HG03565 (cell line): Measurements from ENCODE around the gene OPCML.

Experiments
- ATAC-seq: cut with Tn5 transposase; IDR thresholded peaks from one replicate; pipeline ENCODE4 v1.9.1; 2021; ENCODE audit warnings: mild to moderate bottlenecking, moderate library complexity; ENCODE audit not compliant: unreplicated experiment

Gene OPCML

DNA sequence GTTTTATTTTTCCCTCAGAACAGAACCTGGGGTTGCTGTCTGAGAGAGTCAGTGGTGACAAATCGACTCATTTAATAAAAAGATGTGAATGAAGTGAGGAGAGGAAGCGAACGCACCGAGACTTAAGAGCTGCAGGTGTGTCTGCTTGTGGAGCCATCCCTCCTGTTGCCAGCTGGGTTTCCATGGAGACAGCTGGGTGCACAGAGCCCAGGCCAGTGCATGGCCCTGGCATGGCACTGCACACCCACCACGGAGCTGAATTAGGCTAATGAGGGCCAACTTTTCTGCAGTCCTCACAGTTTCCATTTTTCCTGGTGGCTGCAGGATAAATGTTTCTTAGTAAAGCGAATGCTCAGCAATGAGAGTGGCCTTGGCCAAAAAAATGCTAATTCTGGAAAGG is 750.2 kb downstream of the OPCML start:
- no peak for ATAC-seq

DNA sequence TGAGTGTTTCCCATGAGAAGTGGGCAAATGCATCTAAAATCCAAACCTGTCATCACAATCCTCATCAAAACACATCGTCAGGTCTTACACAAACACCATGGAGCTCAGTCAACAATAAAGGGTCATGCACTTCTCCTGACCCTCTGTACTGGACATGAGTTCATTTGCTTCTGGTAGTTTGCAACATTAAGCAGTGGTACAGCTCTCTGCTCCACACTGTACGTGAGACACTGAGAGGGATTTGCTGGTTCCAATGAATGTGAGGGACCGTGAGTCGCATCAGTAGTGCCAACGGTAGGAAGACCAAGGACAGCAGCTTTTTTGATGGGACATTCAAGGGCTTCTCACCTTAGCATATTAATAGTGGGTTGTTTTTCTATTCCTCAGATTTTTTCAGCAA is 752.3 kb downstream of the OPCML start:
- ATAC-seq = no peak

GRCh38 chr11:132779497-132779896 is 752.8 kb downstream of the OPCML start:
- ATAC-seq = no peak

DNA sequence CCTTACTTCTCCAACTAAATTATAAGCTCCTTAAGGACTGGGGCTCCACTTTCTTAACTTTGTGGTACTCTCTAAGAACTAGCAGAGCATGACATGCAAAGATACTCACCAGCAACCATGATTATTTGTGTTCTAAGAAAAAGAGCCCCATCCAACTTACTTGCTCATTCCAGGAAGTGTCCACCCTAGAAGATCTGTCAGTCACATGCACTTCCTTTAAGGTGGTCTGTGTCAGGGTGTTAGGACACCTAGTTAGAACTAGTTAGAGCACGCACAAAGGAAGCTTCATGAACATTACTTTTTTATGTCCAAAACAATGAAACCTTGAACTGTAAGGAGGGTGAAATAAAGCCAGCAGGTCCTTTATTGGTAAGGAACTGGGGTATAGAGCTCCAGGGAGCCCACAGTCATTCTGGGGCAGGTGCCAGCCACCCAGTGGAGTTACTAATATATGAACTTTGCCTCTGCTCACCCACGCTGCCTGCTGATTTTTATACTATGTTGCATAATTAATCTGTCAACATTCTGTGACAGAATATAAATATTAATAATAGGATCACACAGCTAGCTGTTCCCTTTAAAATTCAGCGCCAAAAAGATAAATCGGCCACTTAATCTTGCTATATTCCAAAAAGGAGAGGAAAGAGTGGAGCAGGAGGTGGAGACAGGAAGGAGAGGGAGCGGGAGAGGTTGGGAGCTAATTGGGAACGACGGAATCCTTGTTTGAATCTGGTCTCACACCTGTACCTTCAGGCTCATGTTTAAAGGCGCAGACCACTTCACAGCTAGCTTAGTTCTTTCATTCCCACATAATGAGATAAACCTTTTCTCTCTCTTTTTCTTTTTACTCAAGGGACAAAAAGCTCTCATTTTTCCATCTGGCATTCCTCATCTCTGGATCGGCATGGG is 755.0 kb downstream of the OPCML start:
- ATAC-seq = no peak

- no peak for ATAC-seq
Observed at GRCh38 chr11:132773751-132774150, 758.5 kb downstream of the OPCML start.

DNA sequence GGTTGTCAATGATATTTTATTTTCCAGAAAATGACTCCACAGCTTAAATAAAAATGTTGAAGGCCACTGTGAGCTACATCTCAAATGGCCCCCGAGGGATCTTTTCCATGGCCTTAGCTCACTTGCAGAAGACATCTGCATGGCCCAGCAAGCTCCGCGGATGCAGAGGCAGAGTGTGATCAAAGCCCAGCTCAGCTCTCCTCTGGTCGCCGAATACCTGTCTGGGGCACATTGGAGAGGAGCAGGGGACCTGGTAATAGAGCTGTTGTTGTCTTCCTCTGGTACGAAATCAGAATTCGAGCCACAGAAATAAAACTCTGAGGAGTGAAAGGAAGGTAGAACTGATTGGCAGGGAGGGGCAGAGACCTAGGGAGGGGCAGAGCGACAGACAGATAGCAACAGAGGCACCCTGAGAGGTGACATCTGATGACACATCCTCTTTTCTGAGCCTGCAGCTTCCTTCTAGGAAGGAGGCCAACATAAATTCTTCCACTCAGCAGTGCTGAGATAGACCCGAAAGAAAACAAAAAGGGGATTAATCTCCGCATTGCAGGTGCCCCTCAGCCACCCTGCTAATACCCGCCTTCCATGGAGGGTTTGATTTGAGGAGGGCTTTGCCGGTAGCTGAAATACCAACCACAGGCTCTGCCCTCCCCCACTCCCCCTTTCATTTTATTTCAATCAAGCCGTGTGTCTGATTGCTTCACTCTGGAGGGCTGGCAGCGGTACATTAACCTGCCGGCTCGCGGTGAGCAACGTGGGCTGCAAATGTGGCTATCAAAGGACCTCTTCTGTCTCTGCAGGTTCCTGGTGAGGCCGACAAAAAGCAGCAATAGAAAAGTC is 759.4 kb downstream of the OPCML start:
- no peak for ATAC-seq

DNA sequence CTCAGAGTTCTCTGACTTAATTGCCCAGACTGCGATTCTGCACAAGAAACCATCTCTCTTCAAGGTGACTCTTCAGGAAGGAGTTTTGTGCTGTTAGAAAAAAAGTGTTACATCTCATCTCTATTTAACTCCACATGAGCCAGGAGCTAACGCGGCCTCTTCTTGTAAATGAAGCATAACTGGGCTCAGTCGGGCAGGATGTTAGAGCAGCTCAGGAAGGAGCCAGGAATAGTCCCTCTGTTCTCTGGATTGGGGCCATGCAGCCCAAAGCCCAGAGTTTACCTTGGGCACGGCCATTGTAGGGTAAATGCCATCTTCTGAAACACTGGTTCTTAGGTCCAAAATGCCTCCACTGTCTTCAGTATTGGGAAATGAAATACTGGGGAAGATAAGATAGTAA is 760.6 kb downstream of the OPCML start:
- no peak for ATAC-seq

DNA sequence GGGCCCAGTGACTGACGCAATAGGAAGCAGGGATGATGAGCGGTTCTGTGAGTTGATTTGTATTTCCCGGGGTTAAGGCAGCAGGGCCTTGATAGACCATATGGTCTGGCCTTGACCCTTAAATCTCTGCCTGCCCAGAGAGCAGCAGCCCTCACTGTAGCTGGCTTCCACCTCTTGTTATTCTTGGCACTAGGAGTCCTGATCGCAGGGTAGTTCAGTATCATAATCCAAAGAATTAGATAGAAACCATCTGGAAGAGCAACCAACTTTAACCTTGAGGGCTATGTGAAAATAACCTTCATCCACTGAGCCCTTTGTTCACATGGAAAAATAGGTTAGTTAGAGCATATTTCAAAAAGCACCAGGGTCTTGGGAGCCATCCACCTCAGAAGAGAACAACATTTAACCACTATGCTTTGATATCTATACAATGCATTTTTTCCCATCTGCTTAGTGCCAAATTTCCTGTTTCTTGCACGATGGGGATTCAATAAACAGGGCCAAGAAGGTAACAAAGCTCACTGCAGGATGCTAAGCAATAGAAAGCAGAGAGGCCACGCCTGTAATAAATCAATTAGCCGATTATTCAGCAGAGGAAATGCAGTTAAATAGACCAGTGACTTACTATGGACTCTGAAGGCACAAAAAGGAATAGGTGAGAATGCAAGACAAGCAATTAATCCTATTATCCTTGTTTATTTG is 761.3 kb downstream of the OPCML start:
- no peak for ATAC-seq

DNA sequence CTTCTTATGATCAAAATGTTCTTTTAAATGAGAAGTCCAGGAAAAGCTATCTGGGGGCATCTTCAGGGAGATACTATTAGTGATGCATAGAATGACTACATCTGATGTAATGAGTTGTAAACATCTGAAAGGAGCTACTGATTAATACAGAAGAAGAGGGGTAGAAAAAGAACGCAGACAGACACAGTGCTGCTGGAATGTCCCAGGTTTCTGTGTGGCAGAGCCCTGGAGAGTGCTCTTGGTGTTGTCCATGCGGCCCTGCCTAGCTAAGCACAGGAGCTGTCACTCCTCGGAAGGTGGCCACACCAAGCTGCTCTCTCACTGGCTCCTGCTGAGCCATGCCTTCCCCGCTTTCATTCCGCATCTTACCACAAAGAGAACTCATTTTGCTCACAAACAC is 768.8 kb downstream of the OPCML start:
- no peak for ATAC-seq

- no peak for ATAC-seq
Observed at GRCh38 chr11:132755934-132756333, 776.4 kb downstream of the OPCML start.

GRCh38 chr11:132751516-132752250 is 780.6 kb downstream of the OPCML start:
- ATAC-seq = no peak

GRCh38 chr11:132746305-132746704 is 786.0 kb downstream of the OPCML start:
- no peak for ATAC-seq

DNA sequence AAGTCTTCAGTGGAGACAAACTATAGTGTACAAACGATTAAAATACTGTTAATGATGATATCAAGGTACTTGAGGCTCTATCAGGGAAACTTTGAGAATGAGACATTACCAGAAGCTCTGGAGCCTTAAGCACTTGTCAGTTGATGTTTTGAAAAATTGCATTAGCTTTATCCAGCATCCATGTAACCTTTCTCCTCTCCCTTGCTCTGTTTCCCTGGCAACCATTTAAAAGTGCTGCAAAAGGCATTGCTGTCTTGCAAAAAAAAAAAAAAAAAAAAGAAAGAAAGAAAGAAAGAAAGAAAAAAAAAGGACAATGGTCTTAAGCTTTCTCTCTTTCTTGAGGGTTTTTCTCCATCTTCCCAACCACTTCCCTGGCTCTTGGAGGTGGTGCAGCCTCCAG is 787.0 kb downstream of the OPCML start:
- no peak for ATAC-seq

DNA sequence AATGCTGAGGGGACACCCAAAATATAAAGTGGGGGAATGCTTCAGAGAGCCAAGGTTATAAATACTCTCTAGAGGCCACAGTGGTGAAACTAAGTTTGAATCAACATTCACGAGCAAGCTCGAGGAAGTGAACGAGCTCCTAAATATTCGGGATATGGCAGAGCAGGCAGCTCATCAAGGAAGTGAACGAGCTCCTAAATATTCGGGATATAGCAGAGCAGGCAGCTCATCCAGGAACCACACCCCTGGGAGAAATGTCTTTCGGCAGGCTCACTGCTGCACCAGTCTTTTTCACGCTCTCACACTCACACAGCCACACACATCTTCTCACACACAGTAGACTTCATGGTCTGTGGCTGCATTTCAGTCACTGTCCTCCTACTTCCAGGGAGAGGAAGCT is 787.5 kb downstream of the OPCML start:
- no peak for ATAC-seq

DNA sequence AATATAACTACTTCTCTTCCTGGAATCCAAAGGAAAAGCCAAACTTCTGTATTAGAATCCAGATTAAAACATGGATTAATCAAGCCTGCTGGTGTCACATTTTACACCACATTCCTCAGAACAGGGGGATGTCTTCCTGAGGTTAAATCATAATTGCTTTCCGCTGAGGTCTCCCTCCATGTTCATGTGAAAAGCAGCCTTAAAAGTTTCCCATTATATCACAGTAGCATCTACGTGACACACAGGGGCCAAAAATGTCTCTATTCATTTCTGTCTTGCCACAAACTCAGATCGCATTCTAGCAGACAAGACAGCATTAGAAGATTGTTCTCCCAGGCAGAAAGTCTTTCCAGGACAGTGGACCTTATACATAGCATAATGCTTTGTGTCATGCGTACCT is 788.7 kb downstream of the OPCML start:
- ATAC-seq = no peak

- no peak for ATAC-seq
Observed at GRCh38 chr11:132742929-132743328, 789.4 kb downstream of the OPCML start.

DNA sequence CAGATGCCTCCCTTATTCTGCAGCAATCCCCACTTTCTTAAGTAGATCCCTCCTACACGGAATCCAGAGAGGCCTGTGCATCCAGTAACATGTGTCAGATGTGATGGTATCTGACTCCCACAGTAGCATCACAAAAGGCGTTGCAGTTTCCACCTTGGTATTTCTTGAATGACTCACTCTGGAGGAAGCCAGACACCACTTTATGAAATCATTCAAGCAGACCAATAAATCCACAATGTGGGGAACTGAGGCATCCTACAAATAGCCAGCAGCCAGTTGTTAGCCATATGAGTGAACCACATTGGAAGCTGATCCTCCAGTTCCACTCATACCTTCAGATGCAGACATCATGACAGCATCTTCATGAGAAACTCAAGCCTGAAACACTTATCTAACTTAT is 798.1 kb downstream of the OPCML start:
- ATAC-seq = no peak

- no peak for ATAC-seq
Observed at GRCh38 chr11:132728026-132728425, 804.3 kb downstream of the OPCML start.

DNA sequence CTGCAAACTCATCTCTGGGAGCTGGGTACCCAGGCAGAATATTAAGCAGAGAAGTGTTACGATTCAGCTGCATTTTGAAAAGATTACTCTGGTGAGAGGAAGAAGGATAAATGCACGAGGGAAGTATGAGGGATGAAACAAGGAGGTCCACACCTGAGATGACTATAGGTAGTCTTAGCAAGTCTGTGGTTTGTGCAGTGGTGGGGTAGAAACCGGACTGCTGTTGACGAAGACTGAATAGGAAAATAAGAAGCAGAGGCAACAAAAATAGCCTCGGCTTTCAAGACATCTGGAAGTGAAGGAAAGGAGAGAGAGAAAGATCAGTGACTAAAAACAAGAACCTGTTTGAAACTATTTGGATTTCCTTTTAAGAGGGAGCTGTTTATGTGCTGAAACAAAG is 810.8 kb downstream of the OPCML start:
- ATAC-seq = no peak

DNA sequence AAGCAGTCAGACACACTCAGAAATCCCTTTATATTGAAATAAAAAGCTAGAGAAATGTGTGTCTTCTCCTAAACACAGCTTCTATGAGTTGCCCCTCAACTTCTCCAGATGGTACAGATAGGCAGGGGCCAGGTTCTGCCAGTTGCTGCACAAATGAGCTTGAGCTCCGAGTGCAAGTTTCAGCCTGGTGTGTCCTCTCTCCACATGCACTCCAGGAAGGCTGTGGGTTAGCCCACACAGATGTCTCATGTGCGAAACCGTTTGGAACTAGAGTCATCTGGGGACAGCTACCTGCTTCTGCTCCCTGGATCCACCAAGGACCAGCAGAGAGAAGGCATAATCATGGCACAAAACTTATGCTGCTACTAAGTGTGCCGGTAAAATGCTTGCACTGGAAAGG is 812.6 kb downstream of the OPCML start:
- ATAC-seq = no peak
